Limb (tissue), 2 donors: ENCODE results near the gene LINGO4.
"Not testable (repeated sequence)": the region's sequence is repeated elsewhere in the genome, so short reads cannot be mapped to it uniquely, and the experiment has no call there.

ENCODE experiments used
- DNase-seq, 2 donors: peaks; one replicate each; pipeline ENCODE4 v3.0.0-alpha.2; 2016; ENCODE audit errors: extremely low spot score in 2 of 2

Gene LINGO4

GRCh38 chr1:151783796-151784195 is 21.4 kb downstream of the LINGO4 start:
- DNase-seq, result no peak

- DNase-seq, result no peak
These were observed 22.5 kb downstream of the LINGO4 start for GRCh38 chr1:151782741-151783140.

- not testable (repeated sequence) for DNase-seq
These were observed 23.2 kb downstream of the LINGO4 start for GRCh38 chr1:151782026-151782425.

- not testable (repeated sequence) for DNase-seq
These were observed 24.5 kb downstream of the LINGO4 start for GRCh38 chr1:151780736-151781135.

GRCh38 chr1:151779852-151780251 is 25.4 kb downstream of the LINGO4 start:
- no peak for DNase-seq

GRCh38 chr1:151777317-151777716 is 27.9 kb downstream of the LINGO4 start:
- no peak for DNase-seq

- DNase-seq, result no peak
These were observed 28.6 kb downstream of the LINGO4 start for GRCh38 chr1:151776665-151777062.

GRCh38 chr1:151775894-151776664 is 29.1 kb downstream of the LINGO4 start:
- no peak for DNase-seq

GRCh38 chr1:151774256-151774922 is 30.8 kb downstream of the LINGO4 start:
- DNase-seq, result no peak

- no peak for DNase-seq
These were observed 31.5 kb downstream of the LINGO4 start for GRCh38 chr1:151773702-151774101.

- DNase-seq, result not testable (repeated sequence)
These were observed 35.9 kb downstream of the LINGO4 start for GRCh38 chr1:151769270-151769669.

- not testable (repeated sequence) for DNase-seq
These were observed 36.7 kb downstream of the LINGO4 start for GRCh38 chr1:151768351-151769066.

- no peak for DNase-seq
These were observed 41.2 kb downstream of the LINGO4 start for GRCh38 chr1:151763990-151764389.

GRCh38 chr1:151762941-151763921 is 42.0 kb downstream of the LINGO4 start, which contains the start of gene MRPL9:
TSS of gene MRPL9 (minus strand) at chr1:151763496. CDS start at chr1:151763479, 17 bp downstream.
- peak; percentile 90 to 92 for DNase-seq

- no peak for DNase-seq
These were observed 44.4 kb downstream of the LINGO4 start for GRCh38 chr1:151760597-151761385.

GRCh38 chr1:151759241-151759640 is 46.0 kb downstream of the LINGO4 start:
- no peak for DNase-seq

- DNase-seq, result no peak
These were observed 48.9 kb downstream of the LINGO4 start for GRCh38 chr1:151756291-151756690.
